GM19395 (cell line): ENCODE results near the gene KIRREL1.

ENCODE experiments used
- ATAC-seq: cut with Tn5 transposase; IDR thresholded peaks from one replicate; pipeline ENCODE4 v1.9.1; 2021; ENCODE audit warnings: mild to moderate bottlenecking, moderate library complexity; ENCODE audit not compliant: unreplicated experiment

The KIRREL1 gene

DNA sequence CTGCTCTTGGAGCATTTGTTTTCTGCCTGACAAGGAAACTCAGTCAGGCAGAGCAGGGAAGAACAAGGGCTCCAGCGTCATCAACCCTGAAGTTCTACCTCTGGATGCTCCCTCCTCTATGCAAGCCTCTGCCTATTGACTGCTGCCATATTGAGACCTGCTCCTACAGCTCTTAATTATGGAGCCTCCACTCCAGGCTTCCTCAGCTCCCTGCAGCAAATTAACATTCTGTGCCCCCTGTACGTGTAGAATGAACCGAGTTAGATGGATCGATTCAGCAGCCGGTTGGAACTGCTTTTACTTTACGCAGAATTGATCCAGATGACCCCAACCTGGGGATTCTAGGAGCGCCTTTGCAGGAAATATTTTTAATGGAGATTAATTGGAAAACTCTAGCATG lies 68.7 kb downstream of the KIRREL1 start:
- no peak for ATAC-seq

DNA sequence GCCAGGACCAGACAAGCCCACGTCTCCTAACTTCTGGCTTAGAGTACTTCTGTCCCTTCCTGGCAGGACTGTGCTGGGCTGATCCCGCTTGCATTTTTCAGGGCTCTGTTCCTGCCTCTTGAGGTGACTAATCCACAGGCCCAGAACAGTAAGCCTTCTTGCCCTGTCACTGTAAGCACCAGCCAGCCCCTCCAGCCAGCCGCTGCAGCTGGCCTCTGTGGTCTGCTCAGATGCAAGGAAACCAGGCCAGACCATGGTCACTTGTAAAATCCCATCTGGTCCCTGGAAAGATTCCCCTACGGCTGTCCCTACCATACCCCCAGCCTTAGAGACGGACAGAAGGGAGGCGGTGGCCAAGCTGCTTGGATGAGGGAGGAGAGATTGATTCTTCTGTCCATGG lies 74.2 kb downstream of the KIRREL1 start:
- no peak for ATAC-seq

DNA sequence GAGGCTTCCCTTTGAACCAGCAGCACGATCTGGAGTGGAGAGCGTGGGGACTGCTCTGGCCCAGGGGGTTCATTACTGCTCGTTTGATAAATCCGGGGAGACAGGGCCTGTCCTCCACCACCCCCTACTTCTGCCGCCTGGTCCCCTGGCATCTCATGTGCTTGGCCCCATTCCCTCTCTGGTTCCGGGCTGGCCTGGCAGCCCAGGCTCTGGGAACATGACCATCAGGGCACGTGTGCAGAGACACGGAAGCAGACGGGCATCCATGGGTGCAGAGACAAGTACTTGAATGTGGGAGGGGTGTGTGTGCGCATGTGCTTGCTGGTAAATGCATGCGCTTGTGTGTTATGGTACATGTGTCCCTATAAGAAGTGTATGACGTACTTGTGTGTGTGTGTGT lies 75.5 kb downstream of the KIRREL1 start:
- no peak for ATAC-seq

DNA sequence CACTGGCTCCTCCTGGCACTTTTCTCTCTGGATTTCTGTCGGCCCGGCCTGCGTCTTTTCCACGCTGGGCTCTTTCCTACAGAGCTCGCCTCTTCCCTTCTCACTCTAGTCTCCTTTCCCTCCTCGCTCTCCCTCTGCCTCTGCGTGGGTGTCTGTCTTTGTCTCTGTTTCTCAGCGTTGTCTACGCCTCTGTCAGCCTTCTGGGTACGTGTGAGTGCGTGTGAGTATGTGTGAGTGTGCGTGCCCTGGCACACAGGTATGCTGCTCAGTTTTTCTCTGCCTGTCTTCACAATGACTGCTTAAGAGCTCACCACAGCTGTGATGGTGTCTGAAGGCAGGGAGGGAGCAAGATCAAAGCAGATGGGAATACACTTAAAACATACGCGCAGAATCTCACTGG lies 77.7 kb downstream of the KIRREL1 start:
- no peak for ATAC-seq

DNA sequence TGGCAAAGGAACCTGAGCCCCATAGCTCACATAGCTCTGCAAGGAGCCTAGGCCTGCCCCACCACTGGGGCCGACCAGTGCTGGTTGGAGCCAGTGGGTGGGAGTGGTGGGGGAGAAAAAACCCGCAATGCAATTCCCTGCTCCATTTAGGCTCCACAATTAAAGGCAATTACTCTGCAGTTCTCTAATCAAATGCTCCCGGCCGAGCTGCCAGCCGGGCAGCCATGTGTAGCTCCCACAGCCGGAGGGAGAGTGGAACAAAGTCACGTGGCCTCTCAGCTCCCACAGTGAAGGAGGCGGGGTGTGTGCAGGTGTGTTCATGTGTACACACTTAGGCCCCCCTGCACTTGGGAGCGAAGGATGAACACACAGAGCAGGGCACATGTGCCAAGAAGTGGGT lies 81.6 kb downstream of the KIRREL1 start:
- no peak for ATAC-seq

DNA sequence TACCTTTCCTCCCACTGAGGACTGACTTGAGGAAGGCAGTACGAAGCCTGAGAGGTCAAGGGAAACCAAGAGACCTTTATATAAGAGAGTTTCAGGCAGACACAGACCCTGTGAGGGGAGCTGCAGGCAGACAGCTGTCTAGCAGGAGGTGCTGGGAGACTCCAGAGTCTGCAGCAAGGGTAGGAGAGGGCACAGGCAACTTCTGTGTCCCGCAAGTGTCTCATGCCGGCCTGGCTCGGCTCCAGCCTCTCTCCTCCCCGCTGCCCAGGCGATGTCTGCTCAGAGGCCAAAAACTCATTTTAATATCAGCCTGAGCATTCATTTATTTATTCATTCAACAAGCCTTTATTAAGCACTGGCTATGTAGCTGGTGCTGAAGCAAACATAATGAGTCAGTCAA lies 83.0 kb downstream of the KIRREL1 start:
- ATAC-seq: no peak

DNA sequence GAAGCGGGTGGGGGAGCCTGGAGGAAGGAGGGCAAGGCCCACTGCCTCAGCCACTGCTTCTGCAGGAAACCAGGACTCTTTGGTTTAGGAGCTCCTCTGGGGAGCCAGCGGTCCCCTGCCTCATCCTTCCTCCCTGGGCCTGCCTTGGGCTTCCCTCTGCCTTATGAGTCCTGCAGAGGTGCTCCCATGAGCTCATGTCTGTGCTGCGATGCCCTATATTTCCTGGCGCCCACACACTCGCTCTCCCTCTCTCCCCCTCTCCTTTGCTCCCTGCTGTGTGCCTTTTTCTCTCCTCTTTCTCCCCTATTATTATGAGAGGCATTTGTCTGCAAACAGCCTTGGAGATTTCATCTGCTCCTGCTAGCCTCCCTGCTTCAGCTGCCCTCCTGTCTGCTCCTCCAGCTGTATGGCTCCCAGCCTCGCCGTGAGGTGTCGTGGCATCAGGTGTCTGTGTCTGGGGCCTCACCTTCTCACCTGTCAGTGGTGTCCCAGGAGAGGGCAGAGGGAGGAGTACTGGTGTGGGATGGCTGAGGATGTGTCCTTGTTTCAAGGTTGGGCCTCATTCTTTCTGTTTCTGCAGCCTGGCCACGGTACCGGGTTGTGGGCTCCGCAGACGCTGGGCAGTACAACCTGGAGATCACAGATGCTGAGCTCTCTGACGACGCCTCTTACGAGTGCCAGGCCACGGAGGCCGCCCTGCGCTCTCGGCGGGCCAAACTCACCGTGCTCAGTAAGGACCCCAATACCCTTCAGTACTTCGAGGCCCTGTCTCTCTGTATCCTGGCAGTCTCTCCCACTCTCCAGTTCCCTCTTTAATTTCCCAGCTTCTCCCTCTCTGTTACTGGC lies 84.2 kb downstream of the KIRREL1 start:
- ATAC-seq: no peak

DNA sequence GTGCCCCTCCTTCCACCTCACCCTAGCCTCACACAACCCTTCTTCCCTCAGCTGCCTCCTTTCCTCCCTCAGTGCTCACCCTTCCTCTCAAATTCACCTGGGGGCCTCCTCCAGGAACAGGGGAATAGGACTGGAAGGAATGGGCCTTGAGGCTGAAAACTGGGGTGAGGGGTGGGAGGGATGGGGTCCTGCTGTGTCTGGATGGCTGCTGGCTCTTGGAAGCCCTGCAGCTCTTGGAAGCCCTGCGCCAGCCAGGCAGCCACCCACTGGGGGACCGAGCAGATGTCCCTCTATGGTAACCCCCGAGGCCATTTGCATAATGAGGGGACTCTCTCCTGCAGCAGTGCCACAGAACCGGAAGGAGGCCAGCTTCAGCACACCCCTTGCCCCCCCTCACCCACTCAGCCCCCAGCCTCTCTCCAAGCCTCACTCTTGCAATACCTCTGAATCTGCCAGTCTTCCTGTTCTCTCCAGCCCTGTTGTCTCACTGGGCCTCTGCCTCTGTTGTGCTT lies 85.2 kb downstream of the KIRREL1 start:
- no peak for ATAC-seq

DNA sequence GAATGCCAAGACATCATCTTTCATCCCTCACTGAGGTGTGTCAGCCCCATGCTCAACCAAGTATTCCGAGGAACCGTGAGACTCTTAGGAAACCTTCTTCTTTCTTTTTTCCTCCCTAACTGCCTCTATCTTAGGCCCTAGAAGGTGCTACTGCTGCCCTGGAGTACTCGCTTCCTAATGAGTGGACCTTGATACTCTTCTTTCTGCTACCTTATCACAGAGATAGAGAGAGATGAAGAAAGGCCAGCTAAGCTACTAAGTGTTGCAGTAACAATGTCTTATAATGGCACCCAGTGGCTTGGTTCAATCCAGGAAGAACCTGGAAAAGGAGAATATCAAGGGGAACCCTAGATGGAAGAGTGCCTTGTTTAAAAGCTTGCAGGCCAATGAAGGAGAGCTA lies 86.6 kb downstream of the KIRREL1 start:
- ATAC-seq: no peak

DNA sequence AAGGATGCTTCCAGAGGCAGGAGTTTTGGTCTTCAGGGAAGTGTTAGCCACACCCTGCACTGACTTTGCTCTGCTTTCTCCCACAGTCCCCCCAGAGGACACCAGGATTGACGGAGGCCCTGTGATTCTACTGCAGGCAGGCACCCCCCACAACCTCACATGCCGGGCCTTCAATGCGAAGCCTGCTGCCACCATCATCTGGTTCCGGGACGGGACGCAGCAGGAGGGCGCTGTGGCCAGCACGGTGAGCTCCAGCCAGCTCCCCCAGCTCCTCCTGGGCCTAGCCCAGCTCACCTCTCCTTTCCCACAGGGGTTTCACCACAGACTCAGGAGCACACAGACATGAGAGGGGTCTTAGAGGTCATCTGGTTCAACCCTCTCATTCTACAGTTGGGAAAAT lies 90.9 kb downstream of the KIRREL1 start:
- ATAC-seq: no peak

DNA sequence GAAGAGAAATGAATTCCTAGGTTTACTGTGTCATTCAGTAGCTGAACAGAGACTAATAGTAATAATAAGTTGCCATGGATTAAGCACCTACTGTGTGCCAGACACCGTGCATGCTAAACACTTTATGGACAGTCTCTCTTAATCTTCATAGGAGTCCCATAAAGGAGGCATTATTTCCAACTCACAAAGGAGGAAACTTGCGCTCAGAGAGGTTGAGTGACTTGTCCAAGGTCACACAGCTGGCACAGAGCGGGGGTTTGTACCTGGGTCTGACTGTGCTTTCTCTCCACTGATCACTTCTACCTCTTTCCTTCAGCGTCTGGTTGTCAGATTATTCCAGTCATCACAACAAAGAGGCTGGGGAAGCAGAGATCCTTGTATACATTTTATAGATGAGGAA lies 91.3 kb downstream of the KIRREL1 start:
- no peak for ATAC-seq

DNA sequence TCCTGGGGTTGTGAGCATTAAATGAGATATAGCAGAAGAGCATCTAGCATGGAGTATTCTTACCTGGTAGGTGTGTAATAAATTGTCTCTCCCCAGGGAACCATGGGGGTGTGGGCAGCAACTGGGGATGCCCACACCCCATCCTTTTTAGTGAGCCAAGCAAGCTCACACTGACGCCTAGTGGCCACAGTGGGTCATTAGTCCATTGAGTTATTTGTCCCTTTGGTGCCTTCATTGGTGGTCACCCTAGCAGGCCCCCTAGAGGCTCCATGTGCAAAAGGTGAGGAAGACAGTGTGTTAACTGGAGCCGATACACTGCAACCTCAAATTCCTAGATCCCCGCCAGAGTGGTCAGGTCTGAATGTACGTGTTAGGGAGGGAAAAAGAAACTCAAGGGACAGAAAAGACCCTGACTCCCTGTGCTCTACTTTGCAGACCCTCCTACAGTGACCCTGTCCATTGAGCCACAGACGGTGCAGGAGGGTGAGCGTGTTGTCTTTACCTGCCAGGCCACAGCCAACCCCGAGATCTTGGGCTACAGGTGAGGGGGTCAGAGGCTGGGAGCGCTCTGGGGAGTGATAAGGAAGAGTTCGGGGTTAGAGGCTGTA lies 94.0 kb downstream of the KIRREL1 start:
- ATAC-seq: no peak

DNA sequence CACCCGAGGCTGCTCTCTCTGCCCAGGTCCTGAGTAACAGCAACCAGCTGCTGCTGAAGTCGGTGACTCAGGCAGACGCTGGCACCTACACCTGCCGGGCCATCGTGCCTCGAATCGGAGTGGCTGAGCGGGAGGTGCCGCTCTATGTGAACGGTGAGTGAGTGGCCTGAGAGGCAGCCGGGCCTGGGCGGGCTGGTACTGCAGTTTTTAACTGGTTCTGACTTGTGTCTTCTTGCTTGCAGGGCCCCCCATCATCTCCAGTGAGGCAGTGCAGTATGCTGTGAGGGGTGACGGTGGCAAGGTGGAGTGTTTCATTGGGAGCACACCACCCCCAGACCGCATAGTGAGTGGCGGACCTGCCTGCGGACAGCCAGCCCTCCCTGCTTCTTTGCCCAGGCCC lies 96.0 kb downstream of the KIRREL1 start:
- ATAC-seq: no peak

DNA sequence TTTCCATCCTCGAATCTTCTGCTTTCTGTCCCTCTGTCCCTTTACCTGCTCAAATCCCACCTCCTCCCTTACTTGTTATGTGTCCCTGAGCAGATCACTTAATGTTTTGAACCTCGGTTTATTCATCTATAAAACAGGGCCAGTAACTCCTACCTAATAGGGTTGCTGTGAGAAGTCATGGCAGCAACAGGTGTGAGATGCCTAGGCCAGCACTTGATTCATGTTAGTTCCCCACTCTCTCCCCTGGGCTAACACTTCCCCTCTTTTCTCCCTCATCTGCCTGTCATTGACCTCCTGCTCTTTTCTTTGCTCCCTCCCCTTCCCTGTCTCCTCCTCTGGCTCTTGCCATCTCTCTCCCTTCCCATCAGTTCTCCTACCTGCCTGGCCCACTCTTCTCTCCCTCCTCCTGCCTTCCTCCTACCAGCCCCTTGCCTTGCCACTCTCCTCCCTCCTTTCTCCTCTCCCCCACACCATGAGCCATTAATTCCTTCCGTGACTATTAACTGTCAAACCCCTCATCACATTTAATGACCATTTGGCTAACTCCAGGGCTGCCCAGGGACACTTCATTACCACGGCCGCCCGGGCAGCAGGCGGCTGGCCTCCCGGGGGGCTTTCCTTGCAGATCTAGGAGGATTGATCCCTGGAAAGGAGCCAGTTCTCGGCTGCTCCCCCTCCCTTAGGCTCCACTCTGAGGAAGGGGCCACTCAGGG lies 96.6 kb downstream of the KIRREL1 start:
- no peak for ATAC-seq

DNA sequence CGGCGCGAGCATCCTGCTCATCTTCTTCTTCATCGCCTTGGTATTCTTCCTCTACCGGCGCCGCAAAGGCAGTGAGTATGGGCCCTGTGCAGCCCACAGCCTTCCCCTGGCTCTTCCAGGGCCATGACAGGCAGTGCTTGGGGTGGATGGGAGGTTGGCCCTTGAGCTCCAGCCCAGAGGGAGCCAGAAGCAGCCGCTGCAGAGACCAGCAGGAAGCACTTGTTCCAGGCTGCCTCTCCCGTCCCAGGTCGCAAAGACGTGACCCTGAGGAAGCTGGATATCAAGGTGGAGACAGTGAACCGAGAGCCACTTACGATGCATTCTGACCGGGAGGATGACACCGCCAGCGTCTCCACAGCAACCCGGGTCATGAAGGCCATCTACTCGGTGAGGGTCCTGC lies 99.9 kb downstream of the KIRREL1 start:
- ATAC-seq: no peak

DNA sequence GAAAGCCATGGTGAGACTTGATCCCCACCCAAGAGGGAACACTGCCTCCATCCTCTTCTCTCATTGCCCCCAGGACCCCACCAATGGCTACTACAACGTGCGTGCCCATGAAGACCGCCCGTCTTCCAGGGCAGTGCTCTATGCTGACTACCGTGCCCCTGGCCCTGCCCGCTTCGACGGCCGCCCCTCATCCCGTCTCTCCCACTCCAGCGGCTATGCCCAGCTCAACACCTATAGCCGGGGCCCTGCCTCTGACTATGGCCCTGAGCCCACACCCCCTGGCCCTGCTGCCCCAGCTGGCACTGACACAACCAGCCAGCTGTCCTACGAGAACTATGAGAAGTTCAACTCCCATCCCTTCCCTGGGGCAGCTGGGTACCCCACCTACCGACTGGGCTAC lies 101.1 kb downstream of the KIRREL1 start:
- no peak for ATAC-seq

DNA sequence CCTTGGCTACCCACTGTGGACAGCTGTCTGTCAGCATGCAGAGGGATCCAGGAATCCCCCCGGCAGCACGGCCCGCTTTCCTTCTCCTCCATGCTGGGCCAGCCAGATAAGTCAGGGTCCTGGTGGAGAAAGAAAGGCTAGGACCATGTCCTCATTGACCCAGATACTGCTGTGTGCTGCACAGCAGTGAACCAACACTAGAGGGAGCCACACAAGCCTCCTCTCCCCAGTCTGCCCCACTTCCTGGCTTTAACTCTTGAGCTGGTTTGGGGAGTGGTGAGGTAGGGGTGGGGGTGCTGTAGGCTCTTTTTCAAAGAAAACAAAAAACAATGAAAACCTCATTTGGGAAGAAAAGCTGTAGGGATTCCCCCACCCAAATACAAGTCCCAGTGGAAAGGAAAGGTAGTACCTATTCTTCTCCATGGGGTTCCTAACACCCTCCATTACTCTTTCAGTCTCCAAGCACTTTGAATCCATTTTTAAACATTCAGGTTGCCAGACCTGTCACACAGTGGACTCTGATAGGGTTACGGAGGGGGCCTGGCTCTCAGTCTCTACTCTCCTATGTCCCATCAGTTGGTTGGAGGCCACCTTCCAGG lies 102.4 kb downstream of the KIRREL1 start:
- no peak for ATAC-seq

DNA sequence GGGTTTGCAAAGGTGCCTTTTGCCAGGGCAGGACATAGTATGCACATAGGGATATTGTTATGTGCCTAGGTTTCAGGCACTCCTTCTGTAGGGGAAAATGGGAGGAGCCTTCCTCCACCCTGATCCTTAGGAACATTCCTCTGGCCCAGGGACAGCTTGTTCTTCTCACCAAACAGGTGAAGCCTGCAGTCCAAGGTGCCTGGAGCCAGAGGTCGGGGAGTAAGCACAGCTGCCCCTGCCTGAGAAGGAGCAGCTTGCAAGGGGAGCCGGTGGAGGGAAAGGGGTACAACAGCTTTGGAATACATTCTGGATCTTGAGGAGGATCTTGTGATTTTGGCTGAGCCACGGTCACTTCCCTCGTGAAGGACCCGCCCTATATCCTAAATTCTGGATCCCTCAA lies 104.8 kb downstream of the KIRREL1 start:
- no peak for ATAC-seq

DNA sequence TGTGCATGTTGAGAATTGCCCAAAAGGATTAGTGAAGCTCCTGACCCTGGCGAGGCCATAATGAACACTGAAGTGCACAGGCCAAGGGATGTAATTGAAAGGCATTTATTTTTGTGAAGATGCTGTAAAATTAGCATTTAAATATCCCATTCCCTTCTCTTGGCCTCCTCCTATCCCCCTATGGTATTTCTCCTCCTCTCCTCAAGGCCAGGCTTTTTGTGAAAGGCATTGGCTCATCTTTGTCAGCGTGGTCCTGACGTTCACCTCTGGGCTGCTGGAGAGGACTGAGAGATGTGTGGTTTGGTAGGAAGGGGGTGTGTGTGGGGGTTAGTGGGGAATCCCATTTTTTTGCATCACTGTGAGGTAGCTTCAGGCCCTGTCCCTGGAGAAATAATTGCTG lies 105.7 kb downstream of the KIRREL1 start:
- no peak for ATAC-seq

DNA sequence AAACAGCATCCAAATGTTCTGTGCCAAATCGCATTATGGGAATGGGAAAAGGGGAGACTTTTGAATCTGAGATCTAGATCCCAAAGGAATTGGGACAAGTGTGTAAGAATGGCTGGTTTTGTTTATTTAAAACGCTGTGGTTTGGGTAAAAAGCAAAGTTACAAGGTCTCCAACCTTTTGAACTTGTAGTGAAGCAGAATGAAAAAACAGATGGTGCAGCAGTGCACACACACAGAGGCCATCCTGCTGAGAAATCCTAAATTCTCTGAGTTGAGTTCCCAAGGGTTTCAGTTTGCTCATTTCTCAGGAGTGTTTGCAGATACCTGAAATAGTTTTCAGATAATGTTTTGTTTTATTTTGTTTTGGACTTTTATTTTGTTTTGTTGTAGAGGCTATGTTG lies 107.1 kb downstream of the KIRREL1 start:
- no peak for ATAC-seq

DNA sequence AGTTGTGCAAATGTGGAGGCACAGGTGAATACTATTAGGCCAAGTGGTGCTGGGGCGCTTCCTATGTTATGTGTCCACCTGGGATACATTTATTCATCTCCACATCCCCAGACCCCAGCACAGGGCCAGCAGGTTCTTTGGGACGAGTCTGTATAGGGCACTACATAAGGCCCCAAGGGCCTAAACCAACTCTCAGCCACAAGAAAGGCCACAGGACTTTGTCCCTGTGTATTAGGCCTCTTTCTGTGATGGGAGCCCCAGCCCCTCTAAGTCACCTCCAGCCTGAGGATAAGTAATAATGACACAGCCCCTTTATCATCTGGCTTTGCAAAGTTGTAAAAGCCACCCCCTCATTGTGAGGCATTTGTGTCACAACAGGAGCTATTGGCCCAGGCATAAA lies 108.0 kb downstream of the KIRREL1 start:
- ATAC-seq: no peak

DNA sequence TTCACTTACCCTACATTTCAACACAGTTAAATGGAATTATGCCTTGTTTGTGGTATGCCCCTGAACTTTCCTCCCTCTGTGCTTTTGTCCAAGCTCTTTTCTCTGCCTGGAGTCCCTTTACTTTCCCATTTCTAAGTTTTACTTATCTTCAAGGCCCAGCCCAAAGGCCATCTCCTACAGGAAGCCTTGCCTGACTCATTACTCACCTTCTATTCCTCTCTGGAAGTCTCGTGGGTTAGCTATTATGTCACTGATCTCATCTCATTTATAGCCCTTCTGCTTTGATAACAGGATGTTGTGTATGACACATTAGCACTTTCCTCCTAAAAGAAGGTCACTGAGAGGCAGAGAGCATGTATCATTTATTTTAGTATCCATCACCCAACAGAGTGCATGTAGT lies 108.5 kb downstream of the KIRREL1 start:
- no peak for ATAC-seq
